Fibroblast of pulmonary artery (primary cell): ENCODE results near the gene XRCC1.

Experiments used
- DNase-seq: peaks from one replicate; pipeline ENCODE4 v3.0.0-alpha.2; 2010; ENCODE audit warnings: low read depth
- H3K4me3 ChIP-seq: replicated peaks from 2 replicates; pipeline ENCODE4 v1.5.1; 2011; ENCODE audit warnings: low read depth, mild to moderate bottlenecking, control low read depth, low read length, moderate library complexity
- TF ChIP-seq, protein P1 (sequence below): IDR thresholded peaks from 2 replicates; pipeline ENCODE4 v1.5.1; 2011; ENCODE audit warnings: mild to moderate bottlenecking, control low read depth, low read length, inconsistent platforms; ENCODE audit errors: missing control alignments

Gene XRCC1

DNA sequence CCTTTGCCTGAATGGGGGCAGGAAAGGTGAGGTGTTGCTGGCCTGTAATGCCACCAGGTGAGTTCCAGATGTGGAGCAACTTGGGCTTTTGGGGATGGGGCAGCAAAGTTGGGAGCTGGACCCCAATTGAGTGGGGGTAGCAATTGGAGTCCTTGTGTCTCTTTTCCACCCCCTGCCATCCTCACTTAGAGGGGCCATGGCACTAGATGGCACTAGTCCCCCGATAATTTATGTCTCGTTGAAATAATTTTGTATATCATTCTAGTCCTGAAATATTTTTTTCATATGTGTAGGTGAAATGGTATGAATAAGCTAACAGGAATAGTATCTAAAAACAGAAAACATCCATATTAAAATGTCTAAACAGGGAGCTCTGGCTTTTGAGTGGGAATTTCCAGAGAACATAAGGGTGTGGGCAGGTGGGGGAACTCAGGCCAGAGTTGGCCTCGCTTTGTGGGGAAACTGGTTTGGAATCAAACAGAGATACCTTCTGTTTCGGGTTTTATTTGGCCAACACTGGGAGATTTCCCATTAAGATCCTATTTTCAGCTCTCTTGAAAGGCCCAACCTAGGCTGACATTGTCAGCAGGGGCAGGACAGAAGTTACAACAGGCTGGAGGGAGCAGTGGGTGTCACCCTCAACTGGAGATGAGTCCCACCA is 24.4 kb upstream of the XRCC1 start:
- TF ChIP-seq, protein P1, sequence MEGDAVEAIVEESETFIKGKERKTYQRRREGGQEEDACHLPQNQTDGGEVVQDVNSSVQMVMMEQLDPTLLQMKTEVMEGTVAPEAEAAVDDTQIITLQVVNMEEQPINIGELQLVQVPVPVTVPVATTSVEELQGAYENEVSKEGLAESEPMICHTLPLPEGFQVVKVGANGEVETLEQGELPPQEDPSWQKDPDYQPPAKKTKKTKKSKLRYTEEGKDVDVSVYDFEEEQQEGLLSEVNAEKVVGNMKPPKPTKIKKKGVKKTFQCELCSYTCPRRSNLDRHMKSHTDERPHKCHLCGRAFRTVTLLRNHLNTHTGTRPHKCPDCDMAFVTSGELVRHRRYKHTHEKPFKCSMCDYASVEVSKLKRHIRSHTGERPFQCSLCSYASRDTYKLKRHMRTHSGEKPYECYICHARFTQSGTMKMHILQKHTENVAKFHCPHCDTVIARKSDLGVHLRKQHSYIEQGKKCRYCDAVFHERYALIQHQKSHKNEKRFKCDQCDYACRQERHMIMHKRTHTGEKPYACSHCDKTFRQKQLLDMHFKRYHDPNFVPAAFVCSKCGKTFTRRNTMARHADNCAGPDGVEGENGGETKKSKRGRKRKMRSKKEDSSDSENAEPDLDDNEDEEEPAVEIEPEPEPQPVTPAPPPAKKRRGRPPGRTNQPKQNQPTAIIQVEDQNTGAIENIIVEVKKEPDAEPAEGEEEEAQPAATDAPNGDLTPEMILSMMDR = no peak
- no peak for DNase-seq
- H3K4me3 ChIP-seq = no peak overlapping the region

DNA sequence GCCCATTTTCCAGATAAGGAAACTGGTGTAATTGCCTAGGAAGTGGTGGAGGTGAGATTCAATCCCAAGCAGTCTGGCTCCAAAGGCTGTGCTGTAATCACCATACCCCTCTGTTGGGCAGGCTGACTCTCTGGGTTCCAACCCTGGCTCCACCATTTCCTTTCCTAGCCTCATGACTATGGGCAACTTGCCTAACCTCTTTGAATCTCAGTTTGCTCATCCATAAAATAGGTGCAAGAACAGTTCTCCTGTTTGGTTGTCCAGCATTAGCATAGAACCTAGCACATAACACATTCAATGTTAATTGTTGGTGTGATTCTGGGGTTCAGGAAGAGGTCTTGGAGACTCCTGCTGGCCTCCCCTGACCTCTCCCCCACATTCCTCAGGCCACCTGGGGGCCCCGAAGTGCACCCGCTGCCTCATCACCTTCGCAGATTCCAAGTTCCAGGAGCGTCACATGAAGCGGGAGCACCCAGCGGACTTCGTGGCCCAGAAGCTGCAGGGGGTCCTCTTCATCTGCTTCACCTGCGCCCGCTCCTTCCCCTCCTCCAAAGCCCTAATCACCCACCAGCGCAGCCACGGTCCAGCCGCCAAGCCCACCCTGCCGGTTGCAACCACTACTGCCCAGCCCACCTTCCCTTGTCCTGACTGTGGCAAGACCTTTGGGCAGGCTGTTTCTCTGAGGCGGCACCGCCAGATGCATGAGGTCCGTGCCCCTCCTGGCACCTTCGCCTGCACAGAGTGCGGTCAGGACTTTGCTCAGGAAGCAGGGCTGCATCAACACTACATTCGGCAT is 23.3 kb upstream of the XRCC1 start:
- DNase-seq = no peak
- TF ChIP-seq, protein P1 = no peak
- H3K4me3 ChIP-seq = no peak overlapping the region

DNA sequence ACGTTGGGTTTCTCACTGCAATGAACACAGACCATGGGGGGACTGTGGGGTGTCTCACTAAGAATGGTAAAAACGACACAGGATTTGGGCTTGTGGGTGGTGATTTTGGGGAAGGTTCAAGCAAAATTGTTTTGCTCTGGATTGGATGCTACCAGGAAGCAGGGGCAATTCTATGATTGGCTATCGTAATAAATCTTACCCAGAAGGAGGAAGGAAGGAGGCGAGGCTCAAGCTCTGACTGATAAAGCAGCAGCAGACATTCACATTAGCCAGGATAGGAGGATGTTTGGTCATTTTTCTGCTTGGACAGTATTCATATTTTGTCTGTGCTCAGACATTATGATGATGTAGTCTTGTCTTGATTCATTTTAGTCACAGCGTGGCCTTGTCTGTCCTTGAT is 22.5 kb upstream of the XRCC1 start:
- TF ChIP-seq, protein P1 = no peak
- peak overlapping the region; percentile 94 for H3K4me3 ChIP-seq
- no peak for DNase-seq

DNA sequence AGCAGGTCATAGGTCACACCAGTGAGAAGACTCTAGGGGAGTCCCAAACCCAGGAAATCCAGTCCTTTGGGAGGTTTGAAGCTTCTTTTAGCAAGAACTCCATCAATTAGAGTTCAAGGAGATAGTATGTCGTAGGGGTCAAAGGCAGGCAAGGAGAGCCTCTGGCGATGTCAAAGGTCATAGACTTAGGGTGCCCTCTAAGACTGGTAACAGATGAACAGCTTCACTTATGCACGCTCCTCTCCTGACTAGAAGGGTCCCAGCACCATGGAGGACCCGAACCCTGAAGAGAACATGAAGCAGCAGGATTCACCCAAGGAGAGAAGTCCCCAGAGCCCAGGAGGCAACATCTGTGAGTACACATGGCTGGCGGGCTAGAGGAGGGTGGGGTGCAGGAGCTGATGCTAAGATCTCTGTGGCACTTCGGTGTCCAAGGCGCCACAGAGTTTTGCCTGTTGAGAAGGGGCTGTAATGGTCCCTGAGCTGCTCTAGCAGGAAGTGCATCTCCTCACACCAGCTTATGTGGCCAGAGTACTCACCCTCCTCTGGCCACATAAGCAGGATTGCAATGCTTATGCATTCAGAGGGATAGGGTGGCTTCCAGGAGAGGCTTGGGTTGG is 21.6 kb upstream of the XRCC1 start:
- peak overlapping the region; percentile 94 for H3K4me3 ChIP-seq
- no peak for DNase-seq
- TF ChIP-seq, protein P1 = no peak

DNA sequence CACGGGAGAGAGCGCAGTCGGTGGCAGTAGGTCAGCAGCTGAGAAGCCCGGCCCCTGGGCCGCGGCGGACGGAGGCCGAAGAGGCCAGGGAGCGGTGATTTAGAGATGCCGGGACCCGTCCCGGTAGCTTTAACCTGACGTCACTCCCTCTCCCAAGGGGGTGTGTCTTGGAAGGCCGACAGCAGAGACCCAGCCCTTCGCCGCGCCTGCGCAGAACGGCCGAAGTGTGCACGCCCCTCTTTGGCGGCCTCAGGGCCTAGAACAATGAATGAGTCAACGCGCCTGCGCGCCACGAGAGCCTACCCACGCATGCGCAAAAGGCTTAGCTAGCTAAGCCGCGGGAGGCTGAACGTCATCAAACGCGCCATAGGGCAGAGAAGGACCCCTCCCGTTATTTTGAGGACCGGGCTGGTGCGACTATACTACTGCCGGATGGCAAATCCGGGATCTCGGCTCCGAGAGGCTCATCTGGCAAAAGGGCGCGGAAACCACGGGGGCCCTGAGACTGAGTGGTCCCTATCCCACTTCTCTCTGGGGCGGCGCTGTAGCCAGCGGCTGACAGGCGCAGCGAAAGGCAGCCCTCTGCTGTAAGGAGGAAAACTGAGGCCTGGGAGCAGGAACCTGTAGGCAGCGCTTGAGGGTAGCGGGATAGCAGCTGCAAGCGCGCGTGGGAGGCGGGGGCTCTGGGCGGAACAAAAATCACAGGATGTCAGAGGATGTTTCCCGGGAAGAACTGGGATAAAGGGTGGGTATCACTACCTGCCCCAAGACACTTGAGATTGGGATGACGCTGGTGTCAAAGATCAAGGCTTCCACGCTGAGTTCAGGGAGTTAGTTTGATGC is 20.9 kb upstream of the XRCC1 start, which contains the start of the genes IRGQ and ZNF576:
Gene IRGQ (minus strand): TSS at position 136 of the 843 bp plus-strand sequence. CDS start 796 bp downstream, outside the sequence.
Gene ZNF576 (plus strand): TSS at position 597 of the 843 bp plus-strand sequence. CDS start 514 bp downstream, outside the sequence.
- TF ChIP-seq, protein P1 = no peak
- peak within 1 kb of the TSS; percentile 94 for H3K4me3 ChIP-seq
- peak; percentile 100 for DNase-seq

DNA sequence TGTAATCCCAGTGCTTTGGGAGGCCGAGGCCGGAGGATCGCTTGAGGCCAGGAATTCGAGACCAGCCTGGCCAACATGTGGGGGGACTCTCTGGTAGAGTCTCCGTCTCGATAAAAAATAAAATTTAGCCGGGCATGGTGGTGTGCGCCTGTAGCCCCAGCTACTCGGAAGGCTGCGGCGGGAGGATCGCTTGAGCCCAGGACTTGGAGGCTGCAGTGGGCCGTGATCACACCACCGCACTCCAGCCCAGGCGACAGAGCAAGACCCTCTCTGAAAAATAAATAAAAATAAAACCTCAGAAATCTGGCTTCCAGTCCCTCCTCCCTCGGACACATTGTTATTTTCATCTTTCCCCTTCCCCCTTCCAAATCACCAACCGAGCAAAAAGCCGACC is 20.3 kb upstream of the XRCC1 start:
- no peak for DNase-seq
- H3K4me3 ChIP-seq = peak overlapping the region; percentile 84
- TF ChIP-seq, protein P1 = no peak
